Fibroblast of skin of right biceps (primary cell): Measurements from ENCODE around the gene BANF2.
A peak's percentile ranks its signal among the peaks of the same experiment; 100 is the strongest.

Experiments
- DNase-seq: peaks from one replicate; pipeline ENCODE4 v3.0.0-alpha.2; 2013

The BANF2 gene

DNA sequence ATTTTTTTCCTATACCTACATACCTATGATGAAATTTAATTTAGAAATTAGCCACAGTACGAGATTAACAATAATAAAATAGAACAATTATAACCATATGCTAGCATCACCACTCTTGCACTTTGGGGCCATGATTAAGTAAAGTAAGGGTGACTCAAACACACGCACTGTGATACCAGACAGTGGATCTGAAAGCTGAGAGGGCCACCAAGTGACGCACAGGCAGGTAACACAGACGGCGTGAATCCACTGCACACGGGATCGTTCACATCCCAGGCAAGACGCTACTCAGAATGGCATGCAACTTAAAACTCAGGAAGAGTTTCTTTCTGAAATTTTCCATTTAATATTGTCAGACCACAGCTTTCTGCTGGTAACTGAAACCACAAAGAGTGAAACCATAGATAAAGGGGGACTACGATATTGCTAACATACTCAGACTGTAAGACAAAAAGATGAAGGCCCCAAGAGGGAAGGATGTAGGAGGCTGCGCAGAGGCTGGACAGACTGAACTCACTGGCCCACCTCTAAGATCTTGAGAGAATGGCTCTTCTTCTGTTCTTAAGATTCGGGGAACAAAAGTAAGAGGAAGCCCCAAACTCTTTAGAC, 35.6 kb upstream of the BANF2 start:
- DNase-seq: no peak

DNA sequence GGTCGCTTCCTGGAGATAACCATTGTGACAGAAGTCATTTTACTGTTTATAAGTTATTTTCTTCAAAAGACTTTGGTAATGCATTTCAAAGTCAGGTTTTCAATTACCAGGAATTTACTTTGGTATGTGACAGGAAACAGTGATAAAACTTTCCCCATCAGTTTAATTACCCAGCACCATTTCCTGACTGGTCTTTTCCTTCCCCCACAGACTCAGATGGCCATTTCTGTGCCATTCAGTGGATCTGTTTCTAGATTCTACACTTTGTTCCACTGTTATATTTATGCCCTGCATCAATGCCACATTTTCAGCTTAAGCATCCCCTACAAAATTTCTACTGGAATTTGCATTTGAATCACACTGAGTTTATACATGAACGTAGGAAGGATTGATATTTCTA, 34.0 kb upstream of the BANF2 start:
- no peak for DNase-seq

DNA sequence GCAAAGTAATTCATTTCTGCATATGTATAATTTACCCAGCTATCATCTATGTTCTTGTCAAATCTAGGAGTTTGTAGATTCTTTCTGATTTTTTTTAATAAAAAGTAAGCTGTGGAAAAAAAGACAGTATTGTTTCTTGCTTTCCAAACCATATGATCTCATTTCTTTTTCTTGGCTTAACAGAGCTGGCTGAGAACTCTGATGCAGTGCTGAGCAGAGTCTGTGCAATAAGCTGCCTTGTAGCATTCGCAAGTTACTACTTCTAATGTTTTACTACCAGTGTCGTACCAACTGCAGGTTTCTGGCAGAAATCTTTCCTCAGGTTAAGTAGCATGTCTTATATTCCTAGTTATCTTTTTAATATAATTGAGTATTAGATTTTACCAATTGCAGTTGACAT, 33.3 kb upstream of the BANF2 start:
- no peak for DNase-seq

DNA sequence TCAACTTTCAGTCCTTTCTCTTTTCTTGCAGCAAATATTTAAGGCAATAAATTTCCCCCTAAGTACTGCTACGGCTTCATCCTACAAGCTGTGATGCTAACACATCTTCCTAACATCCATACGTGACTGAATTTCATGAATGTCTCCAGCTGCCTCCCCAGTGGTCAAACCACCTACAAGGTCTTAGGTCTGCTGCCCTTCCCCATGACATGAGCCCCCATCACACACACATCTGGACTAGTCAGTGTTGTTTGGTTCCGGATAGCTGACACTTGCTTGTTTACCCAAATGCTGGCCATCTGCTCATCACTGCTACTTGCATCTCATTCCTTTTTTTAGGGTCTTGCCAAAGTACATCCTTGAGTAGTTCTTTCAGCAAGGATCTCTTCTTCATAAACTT, 32.3 kb upstream of the BANF2 start:
- DNase-seq: no peak

DNA sequence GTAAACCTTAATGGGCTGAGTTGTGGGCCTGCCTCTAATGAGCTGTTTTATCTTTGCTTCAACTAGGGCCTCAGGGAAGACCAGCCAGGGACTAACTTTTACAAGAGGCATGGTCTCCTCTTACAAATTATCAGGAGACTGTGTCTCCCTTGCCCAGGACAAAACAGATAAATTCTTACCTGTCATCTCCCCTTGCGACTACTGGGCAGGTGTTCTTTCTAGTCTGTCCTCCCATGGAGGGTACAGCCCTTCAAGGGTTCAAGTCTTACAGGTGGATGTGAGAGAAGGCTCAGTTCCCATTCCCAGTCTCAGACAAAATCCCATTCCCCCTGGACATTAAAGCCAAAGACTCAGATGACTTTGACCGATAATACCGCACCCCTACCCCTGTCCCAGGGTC, 31.3 kb upstream of the BANF2 start:
- DNase-seq: no peak

DNA sequence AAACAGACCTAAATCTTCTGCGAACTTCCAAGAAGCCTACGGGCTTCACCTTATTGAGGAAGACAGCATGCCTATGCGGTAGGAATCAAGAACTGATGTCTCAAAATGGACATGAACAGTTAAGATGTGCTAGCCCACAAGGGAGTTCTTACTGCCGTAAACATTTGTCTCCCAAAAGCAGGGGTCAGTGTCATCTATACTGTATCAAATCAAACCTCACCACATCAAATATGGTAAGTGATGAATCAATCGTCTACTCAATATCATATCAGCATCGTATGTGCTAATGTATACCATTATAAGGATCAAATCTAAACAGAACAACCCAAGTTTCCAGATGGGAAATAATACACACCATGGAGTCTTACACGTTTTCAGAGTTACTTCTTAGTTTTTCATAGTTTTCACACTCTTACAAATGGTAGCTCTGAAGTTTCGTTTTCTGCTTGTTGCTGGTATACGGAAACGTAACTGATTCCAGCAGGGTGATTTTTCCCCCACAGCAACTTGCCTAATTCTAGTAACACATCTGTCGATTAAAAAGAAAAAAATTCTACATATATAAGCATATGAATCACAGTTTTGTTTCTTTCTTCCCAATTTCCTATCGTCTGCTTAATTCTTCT, 30.3 kb upstream of the BANF2 start:
- no peak for DNase-seq

DNA sequence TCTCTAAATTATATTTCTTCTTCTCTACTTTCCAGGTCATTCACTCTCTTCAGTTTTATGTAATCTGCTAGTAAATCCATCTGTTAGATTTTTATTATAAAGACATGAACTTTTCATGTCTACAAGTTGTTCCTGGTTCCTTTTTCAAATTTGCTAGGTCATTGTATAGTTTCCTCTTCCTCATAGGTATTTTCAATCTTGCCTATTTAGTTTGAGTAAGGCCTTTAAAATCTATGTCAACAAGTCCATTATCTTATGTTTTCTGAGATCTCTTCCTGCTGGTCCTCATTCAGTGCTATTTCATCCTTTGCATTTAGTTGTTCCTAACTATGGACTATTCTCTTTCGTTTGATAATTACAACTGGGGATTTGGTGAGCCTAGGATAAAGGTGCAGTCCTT, 28.8 kb upstream of the BANF2 start:
- DNase-seq: no peak

DNA sequence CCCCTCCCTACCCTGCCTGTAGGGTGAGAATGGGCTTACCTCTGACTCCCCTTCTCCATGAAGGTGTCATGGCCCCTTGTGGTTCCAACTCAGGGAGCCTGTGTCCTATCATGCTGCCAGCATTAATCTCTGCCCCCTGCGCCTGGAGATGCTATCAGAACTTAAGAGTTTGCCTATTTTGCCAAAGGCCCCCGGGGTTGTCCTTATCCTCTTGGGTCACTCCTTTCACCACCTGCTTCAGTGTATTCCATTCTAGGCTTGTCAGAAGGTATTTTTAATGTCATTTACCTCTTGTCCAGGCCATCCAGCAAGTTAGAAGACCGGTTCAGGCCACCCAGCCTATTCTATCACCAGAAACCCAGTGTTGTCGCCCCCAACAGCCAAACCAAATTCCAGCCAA, 28.2 kb upstream of the BANF2 start:
- DNase-seq: no peak

DNA sequence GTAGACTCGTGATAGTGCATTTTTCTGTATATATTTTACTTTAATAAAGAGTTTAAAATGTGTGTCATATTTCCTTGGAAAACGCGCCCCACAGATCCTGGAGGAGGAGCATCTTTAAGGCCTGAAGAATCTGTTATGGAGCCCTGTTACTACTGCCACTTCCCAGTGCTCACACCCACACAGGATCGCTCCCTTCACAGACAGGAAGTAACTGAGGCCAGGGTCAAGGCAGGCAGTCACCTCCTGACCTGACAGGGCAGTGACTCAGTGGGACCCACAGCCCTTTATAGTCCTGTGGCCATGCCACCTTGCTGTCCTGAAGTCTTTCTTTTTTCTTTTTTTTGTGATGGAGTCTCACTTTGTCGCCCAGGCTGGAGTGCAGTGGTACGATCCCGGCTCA, 26.7 kb upstream of the BANF2 start:
- DNase-seq: no peak

DNA sequence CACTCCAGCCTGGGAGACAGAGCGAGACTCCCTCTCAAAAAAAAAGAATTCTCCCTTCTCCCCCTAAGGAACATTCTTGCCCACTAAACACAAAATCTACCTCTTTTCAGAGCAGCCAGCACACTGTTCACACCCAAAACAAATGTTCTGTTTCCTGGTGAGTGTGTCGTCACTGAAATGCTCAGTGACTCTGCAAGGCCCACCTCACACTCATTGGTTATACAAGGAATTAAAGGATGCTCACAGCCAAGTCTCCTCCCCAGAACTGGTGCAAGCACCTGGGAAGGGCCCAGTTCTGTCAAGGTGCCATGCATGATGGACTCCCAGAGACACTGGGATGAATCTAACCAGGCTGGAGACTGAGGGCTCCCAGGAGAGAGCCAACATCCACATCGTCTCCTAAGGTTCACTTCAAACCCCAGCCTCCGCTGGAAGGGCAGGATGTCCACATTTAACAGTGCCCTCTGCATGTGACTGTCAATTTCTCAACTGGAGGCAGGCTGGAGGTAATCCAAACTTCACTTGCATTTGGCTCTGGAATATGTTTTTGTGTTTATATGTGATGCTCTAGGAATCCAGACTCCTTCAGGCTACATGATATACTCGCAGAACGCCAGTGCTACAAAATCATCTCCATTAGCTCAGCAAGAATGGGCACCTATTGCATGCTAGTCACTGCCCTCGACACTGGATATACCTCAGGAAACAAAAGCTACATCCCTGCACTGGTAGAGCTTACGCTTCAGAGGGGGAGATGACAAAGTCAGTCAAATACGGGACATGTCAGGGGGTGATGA, 24.8 kb upstream of the BANF2 start:
- no peak for DNase-seq

DNA sequence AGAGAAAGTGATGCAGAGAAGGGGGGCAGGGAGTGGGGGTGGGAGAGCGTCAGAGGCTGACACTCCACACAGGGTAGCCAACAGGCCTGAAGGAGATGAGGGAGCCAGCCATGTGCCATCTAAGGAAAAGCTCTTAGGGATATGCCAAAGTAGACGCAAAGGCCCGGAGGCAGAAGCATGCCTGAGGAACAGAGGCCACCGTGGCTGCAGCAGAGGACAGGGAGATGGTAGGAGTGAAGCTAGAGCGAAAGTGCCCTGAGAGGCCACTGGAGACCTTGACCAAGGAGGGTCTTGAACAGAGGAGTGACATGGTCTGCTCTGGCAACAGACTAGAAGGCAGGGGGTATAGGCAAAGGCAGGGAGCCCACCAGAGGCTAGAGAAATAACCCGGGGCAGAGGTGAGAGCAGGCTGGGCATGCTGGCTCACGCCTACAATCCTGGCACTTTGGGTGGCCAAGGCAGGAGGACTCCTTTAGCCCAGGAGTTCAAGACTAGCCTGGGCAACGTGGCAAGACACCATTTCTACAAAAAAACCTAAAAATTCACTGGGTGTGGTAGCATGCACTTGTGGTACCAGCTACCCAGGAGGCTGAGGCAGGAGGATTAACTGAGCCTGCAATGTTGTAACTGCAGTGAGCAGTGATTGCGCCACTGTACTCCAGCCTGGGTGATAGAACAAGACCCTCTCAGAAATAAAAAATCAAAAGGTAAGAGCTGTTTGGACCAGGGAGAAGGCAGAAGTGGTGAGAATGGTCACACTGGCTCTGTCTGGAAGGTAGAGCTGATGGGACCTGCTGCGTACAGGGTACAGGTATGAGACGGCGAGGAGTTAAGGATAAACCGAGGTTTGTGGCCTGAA, 24.0 kb upstream of the BANF2 start:
- no peak for DNase-seq

DNA sequence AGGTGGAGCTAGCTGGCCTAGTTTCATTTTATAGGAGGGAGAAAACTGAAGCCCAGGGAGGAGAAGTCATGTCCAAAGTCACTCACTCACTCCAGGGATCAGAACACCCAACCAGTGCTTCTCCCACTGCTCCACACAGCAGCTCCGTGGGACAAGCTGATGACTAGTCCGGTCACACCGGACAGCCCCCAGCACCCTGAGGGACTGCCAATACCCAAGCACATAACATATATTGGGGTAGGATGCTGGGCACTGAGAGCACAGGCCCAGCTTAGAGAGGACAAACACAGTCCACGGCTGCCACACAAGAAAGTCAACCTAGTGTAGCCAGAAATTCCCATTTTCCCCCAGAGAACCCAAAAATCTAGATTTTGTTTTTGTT, 23.4 kb upstream of the BANF2 start:
- no peak for DNase-seq

DNA sequence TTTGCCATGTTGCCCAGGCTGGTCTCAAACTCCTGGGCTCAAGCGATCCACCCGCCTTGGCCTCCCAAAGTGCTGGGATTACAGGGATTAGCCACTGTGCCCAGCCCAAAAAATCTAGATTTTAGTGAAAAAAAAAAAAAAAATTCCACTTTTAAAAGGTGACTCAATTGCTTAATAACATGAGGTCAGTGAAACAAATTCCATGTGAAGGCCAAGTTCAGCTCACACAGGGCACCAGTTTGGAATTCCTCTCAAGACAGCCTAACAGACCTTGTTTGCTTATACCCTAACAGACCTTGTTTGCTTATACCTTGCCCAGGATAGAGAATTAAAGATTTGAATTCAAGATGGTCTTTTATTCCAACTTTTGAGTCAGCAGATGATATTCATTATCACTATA, 22.8 kb upstream of the BANF2 start:
- no peak for DNase-seq

DNA sequence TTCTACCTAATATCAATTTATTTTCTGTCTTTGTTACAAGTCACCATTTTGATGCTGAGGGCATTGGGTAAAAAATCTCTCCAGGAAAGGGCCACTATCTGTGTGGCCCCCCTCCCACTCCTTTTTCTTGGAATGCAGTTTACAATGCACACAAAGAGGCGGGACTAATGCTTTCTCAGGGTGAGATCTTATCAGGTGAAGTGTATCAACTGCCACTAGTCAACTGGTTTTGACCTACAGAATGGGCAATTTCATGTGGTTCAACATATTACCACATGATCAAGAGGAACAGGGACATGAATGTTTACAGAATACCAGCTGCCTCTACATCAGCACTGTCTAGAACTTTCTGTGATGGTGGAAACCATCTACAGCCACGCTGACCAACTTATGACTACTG, 21.5 kb upstream of the BANF2 start:
- DNase-seq: no peak

DNA sequence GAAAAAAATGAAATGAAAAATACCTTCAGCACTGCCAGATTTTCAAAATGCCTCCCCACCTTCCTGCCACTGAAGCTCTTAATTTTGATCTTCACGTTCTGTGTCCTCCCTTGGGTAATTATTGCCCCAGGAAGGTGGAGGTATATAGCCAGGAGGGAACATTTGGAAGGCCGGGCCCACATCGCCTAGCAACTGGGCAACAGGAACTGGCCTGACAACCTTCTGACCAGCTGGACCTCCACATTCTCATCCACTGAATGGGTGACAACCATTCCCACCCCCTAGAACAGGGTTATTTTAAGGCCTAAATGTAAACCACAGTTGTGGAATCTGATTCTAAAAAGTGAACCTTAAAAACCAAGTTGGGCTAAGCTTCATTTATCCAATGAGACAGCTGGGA, 20.9 kb upstream of the BANF2 start:
- no peak for DNase-seq

DNA sequence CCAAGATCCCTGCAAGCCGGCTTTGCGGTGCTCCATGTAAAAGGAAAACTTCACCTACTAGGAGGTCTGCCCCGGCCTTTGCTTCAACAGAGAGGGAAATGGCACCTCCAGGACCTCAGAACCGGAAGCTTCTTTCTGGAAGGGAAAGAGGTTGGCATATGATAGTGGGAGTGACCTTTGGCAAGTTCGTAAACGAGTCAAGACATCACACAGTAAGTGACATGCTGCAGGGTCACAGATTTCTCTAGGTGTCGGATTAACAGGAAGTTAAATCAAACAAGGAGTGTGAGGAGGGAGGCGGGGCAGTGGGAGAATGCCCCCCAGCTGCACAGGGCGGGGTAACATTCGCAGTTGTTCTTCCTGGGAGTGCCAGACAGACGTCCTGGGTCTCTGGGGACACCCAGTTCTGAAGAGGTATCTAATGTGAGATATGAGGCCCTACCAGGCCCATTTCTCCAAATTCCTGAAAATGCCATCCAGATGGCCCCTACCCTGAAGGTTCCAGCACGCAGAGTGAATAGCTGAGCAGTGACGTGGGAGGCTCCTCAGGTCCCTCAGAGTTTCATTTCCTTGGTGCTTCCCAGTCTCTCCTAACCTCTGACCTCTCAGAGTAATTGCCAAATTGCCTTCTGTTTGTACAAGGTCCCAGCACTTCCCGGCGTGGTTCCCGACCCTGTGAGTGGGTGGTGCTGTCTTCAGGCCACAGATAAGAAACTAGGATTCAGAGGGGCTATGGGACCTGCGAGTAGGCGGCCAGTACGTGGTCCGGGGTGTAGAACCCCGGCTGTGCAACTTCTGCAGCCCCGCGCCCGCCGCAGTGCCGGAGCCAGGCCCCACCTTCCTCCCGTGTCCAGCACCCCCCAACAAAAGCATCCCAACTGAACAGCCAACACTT, 19.6 kb upstream of the BANF2 start:
- peak; percentile 58 for DNase-seq

DNA sequence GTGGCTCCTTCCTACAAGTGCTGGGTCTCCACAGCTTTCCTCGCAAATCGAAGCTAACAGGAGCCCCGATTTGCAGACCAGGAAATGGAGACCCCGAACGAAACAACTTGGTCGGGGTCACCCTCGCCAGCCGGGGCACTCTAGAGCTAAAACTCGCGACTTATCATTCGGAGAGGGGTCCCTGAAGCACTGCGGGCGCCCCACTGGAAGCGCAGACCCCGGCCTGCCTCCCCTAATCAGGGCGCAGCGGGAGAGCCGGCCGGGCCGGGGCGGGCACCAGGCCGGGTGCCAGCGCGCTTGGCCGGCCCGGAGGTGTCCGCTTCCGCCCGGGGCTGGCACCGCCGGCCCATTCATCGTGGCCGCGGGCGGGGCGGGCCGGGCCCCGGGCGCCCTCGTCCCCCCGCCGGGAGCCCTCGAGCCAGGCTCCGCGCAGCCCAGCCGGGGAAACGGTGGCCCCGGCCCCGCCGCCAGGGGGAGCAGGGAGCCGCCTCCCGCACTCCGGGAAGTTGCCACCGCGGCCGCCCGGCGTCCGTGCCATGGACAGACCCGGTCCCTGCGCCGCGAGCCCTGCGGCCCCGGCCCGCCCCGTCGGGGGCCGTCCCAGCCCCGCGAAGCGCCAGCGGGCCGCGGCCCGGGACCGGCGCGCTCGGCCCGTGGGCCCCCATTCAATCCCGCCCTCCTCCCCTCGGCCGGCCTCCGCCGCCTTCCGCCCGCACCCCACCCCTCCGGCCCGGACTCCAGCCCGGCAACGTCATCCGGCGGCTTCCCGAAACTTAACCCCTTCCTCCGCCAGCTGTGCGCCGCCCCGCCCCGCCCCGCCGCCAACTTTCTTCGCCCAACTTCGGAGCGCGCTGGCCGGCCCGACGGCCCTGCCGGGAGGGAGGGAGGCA, 18.7 kb upstream of the BANF2 start:
- peak; percentile 78 for DNase-seq

DNA sequence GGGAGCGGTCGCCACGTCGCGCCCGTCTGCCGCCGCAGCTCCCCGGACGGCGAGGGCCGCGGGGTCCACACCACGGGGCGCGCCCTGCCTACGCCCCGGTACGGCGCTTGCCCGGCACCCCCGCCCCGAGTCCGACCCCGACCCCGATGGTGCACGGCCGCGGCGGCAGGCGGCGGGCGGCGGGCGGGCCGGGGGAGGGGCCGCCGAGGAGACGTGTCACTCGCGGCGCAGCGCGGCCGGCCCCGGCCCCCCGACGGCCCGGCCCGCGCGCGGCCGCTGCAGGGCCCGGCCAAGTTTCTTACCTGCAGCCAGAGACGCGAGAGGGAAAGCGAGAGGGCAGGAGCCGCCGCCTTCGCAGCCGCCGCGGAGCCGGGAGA, 18.1 kb upstream of the BANF2 start:
- no peak for DNase-seq

DNA sequence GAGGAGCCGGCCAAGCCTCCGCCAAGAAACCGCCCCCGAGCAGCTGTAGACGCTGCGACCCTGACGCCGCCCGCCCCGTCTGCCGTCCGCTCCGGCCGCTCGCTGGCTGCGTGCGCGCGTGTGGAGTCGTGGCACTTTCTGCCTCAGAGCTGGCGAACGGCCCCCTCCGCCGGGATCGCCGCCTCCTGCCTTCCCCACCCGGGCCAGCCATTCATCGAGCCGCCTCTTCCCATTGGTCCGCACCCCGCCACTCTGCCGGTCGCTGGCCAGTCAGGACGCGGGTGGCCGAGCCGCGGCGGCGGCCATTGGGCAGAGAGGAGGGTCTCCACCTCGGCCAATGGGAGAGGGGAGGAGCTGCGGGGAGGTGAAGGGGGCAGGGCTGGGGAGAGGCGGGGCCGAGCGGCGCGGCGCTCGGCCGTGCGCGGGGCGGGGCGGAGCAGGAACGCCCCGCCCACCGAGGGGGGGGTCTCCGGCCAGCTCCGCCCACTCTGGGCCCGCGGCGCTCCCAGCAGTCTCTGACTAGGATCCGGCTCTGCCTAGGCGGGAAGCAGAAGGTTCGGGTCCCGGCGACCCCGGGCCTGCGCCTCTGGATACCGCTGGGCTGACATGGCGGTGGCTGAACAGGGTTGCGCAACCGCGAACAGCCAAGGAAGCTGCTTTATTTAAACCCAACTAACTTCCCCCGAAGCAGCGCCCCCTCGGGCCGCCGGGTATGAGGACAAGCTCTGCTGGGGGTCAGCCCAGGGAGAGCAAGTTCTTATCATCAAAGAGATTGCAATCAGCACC, 17.5 kb upstream of the BANF2 start, which contains the start of gene RRBP1:
Gene RRBP1, minus strand, starts transcription at position 140 of the 786 bp plus-strand sequence. CDS start 21,735 bp downstream, outside the sequence.
- DNase-seq: peak; percentile 99

DNA sequence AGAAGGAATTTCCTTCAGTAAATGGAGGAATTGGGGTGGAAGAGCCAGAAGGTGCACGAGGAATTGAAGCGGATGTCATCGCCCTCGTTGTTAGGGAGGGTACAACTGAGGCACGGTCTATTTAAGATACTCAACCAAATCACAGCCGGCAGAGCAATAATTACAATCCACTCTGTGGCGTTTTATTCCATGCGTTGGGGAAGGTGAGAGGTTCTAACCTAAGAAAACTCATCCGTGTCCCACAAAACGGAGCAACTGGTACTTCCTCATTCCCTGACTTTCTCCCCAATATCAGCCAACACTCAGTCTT, 16.9 kb upstream of the BANF2 start:
- no peak for DNase-seq
